ENCODE data around the gene TBC1D20.

- no peak for TF ChIP-seq CTCF (conservative IDR thresholded peaks at IDR 0.05; ENCODE audit: low read depth, low read length)
- TF ChIP-seq EZH2 (IDR thresholded peaks at IDR 0.05; ENCODE audit: low read length, unreplicated experiment), result no peak
- TF ChIP-seq EZH2phosphoT487 (IDR thresholded peaks at IDR 0.05; ENCODE audit: borderline replicate concordance, low read length), result no peak
Observed at GRCh38 chr20:420166-420620, 42.1 kb downstream of the TBC1D20 start.
